ENCODE data around the gene MYOZ2.

GRCh38 chr4:119110121-119110520, 25.5 kb upstream of the MYOZ2 start:
- TF ChIP-seq, protein P1, sequence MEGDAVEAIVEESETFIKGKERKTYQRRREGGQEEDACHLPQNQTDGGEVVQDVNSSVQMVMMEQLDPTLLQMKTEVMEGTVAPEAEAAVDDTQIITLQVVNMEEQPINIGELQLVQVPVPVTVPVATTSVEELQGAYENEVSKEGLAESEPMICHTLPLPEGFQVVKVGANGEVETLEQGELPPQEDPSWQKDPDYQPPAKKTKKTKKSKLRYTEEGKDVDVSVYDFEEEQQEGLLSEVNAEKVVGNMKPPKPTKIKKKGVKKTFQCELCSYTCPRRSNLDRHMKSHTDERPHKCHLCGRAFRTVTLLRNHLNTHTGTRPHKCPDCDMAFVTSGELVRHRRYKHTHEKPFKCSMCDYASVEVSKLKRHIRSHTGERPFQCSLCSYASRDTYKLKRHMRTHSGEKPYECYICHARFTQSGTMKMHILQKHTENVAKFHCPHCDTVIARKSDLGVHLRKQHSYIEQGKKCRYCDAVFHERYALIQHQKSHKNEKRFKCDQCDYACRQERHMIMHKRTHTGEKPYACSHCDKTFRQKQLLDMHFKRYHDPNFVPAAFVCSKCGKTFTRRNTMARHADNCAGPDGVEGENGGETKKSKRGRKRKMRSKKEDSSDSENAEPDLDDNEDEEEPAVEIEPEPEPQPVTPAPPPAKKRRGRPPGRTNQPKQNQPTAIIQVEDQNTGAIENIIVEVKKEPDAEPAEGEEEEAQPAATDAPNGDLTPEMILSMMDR (IDR thresholded peaks at IDR 0.05; ENCODE audit: low read depth, low read length) = no peak
- TF ChIP-seq POLR2A (IDR thresholded peaks at IDR 0.05; ENCODE audit: extremely low read depth, insufficient read length) = no peak
- TF ChIP-seq, protein P2, sequence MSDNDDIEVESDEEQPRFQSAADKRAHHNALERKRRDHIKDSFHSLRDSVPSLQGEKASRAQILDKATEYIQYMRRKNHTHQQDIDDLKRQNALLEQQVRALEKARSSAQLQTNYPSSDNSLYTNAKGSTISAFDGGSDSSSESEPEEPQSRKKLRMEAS (IDR thresholded peaks at IDR 0.05; ENCODE audit: low read depth, low read length) = no peak
- no peak for TF ChIP-seq MYC (IDR thresholded peaks at IDR 0.05; ENCODE audit: low read depth, low read length)
